SW 1271 (cell line): ENCODE data around the gene METRN.
A peak's percentile ranks its signal among the peaks of the same experiment; 100 is the strongest.
"Not testable (repeated sequence)": the region's sequence is repeated elsewhere in the genome, so short reads cannot be mapped to it uniquely, and the experiment has no call there.

ENCODE experiments used
- DNase-seq, 2 experiments: peaks; one replicate each; lab custom pipeline; 2025; lab: John Stamatoyannopoulos, UW

METRN gene

DNA sequence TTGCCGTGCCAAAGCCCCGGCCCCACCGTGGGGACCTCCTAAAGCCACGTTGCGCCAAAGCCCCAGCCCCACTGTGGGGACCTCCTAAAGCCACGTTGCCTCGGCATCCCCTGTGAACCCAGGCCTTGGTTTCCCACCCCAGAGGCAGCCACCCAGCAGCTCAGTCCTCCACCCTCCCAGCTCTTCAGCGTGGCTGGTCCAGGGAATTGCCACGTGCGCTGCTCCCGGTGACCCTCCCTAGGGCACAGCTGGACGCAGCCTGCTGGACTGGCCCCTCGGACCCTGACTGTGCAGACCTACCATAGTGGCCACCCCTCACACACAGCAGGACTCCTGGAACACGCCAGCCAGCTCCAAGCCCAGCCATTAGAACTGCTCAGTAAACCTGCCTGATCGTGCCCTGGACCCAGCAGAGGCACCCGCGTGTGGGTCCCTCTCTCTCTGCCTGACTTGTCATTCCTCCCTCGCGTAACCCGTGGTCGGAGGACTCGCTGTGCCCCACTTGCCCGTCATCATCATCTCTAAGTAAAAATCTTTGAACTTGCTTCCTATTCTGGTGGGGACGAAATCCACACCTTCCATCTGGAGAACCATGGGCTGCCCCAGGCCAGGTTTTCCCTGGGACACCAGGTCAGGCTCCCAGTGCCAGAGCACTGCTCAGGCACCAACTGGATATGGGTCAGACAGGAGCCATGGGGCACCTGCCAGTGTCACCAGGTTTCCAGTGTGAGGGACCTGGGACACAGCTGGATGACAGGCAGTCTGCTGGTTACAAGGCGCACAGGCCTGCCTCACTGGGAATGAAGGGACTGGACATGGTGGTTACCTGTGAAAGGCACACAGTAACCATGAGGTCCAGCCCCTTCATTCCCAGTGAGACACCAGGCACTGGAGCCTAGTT lies 20.3 kb downstream of the METRN start:
- DNase-seq = no peak

DNA sequence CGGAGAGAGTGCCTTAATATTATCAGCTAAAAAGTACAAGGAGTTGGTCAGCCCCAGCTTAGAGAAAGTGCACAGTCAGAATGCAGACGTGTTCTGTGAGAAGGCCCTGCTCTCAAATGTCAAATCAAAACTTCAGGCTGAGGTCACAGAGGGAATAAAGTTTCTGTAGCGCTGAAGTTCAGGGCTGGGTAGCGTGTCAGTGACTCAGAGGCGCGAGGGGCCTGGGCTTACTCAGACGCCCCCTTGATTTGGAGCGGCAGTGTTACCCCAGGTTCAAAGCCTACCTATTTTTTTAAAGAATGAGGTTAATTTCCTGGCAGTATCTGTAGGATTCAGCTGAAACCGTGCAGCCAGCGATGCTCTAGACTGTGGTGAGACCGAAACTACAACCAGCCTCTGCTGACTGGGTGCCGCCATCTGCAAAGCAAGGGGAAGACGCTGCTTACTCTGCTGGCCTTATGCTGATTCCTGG lies 21.1 kb downstream of the METRN start:
- DNase-seq = no peak

DNA sequence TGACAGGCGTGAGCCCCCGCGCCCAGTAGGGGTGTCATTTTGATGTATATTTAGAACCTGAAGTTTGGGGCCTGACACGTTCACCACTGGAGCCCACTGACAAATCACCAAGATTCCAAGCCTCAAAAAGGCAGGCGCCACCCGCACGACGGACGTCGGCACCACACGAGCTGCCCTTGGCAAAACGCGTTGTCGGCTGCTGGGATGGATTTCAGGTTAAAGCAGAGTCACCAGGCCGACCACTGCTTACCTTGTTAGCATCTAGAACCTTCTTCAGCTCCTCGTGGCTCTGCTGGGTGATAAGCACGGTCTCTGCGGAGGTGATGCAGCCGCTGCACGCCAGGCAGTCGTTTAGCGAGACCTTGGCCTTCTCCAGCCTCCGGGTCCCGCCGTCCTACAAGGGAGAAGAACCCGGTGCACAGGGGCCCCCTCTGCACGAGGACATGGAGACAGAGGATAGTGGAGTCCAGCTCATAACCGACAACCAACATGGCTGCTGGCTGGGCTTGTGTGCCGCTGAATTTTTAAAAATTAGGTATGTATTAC lies 22.1 kb downstream of the METRN start:
- no peak for DNase-seq

DNA sequence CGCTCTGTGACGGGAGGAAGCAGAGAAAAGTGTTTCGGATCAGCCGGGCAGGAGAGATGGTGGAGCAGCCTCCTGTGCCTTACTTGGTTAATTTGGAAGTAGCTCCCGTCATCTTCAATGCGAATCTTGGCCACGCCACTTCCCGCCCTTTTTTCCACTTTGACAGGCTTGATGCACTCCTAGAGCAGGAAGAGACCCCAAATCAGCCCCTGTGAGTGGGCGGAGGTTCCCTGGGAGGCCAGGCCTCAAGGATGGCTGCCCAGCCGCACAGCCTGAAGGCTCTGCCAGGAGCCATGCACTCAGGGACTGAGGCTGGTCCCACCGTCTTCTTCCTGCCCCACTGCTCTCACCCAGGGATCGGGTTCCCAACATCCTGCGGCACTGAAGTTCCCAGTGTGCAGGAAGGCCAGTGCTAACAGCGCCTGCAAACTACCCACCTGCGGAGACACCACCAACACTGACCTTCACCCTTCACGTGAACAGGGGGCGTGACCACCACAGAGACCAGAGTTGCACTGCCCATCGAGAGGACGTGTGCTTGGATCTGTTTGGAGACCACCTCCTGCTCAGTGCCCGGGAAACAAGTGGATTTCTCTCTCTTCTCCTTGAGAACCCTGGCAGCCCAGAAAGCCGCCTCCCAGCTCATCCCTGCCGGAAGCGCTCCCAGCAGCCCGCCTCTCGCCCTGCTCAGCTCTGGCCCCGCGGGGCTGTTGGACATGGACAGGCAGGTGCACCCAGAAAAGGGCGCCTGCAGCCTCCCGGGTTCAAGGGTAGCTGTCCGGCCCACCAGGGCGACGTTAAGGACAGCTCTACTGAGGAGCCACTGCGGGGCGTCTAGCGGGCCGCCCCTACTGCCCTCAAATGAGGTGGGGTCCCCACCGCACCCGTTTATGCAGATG lies 24.9 kb downstream of the METRN start:
- no peak for DNase-seq

DNA sequence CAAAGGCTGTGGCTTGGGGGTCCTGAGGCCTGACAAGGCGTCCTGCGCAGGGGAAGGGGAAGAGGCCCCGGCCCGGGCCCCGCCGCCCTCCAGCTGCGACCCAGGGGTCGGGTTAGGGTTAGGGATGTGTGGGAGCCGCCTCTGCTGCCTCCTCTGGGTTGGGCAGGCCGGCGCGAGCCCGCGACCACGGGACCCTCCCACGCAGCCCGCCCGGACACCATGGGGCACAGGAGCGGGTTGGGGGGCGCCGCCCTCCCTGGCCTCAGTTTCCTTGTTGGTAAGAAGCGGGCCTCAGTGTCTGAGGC lies 25.5 kb downstream of the METRN start:
- no peak for DNase-seq

DNA sequence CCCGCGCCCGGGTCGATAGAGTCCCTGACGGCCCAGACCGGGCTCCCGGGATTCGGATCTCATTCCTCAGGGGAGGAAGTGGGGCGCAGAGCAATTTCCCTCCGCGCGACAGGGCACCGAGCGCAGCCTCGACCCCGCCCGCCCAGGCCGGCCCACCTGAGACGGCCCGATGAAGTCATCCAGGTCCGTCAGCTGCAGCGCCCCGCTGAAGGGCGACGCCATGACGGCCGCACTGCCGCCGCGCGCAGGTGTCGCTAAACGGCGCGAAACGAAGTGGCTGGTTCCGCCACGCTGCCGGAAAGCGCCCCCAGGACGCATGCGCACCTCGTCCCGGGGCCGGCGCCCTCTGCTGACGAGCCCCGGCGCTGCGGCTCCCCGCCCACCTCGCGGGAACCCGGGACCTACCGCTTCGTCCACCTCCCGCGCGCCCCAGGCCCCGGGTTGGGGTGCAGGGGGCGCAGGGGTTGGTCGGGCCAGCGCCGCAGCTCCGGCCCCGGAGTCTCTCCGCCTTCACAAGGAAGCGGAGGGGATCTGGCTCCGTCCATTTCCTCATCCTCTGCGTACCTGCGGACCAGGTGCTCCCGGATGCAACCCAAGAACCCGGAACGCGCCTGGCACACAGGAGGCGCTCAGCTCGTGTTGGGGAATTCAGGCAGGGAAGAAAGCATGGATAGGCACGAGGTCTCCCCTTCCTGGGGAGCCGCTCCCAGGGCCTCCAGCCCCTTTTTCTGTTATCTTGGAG lies 26.0 kb downstream of the METRN start, which contains the start of gene CIAO3:
Gene CIAO3, minus strand, starts transcription at position 234 of the 742 bp plus-strand sequence. Its CDS starts 12 bp downstream, at position 222.
- DNase-seq = peak; percentile 37 to 55

DNA sequence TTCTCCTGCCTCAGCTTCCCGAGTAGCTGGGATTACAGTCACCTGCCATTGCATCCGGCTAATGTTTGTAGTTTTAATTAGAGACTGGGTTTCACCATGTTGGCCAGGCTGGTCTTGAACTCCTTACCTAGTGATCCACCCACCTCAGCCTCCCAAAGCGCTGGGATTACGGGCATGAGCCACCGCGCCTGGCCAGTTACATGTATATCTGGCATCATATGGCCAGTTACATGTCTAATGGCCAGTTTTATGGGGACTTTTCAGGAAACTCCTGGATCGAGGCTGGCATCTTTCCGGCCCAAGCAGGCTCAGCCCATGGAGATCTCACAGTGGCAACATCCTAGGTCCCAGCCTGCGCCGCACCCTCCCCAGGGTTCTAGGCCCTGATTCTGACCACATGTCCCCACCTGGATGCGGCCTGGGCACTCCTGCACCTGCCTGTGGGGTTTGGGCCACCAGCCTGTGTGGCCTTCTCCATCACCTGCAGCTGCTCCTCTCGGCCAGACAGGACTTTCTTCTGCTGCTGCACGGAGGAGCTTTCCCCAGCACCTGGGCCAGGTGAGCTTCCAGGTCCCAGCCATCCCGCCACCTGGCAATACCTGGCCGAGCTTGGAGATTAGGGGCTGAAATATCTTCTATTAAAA lies 27.2 kb downstream of the METRN start:
- no peak for DNase-seq

DNA sequence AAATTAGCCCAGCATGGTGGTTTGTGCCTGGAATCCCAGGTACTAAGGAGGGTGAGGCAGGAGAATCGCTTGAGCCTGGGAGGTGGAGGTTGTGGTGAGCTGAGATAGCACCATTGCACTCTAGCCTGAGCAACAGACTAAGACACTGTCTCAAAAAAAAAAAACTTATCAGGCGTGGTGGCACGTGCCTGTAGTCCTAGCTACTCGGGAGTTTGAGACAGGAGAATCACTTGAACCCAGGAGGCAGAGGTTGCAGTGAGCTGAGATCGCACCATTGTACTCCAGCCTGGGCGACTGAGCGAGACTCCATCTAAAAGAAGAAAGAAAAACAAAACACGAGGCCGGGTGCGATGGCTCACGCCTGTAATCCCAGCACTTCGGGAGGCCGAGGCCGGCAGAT lies 28.0 kb downstream of the METRN start:
- not testable (repeated sequence) for DNase-seq

DNA sequence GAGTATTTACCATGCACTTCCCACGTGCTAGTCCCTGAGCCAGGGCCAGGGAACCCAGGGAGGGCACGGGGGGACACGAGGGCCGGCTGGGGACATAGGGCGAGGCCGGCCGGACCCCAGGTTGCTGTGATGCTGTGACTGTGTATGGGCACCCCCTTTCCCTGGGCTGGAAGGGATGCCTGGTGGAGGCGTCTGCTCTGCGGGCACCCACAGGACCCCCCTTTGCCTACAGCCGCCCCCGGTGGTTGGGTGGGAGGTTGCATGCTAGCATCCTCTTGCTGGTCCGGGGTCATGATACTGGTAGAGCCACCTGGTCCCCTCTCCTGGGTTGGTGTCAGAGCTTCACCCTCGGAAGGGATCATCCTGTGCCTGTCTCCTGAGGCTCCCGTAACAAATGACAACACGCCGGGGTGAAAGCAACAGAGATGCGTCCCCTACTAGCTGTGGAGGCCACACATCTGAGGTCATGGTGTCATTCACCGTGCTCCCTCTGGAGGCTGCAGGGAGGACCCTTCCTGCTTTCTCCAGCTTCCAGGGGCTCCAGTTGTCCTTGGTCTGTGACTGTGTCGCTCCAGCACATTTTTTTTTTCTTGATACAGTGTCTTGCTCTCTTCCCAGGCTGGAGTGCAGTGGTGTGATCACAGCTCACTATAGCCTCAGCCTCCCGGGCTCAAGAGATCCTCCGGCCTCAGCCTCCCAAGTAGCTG lies 29.0 kb downstream of the METRN start:
- no peak for DNase-seq

DNA sequence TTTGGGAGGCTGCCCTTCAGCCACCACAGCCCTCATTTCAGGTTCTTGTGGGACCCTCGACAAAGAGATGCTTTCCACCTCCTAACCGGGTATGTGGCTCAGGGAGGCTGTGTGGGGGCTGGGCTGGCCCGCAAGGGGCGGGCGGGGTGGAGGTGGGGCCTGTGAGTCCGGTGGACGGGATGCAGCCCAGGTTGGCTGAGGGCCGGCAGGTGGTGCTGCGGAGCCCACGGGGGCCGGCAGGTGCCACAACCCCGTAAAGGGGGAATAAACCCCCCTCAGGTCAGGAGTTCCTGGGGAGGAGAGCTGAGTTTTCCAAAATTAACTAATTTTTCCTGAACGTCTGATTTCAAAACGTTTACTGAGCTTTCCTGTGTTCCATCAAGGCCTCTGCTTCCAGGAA lies 30.8 kb downstream of the METRN start:
- DNase-seq = no peak

DNA sequence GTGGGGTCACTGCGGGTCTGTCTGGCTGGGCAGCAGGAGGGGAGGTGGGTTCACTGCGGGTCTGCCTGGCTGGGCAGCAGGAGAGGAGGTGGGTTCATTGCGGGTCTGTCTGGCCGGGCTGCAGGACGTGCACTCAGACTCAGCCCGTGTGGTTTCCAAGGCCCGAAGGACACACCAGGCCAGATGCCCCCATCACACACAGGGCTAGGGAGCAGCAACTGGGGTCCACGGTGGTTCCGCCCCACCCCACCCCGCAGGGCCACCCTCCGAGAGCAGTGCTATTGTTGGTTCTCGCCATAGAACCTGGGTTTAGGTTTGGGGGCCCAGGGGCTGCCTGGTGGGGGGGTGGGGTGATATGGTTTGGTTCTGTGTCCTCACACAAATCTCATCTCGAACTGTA lies 31.7 kb downstream of the METRN start:
- no peak for DNase-seq

DNA sequence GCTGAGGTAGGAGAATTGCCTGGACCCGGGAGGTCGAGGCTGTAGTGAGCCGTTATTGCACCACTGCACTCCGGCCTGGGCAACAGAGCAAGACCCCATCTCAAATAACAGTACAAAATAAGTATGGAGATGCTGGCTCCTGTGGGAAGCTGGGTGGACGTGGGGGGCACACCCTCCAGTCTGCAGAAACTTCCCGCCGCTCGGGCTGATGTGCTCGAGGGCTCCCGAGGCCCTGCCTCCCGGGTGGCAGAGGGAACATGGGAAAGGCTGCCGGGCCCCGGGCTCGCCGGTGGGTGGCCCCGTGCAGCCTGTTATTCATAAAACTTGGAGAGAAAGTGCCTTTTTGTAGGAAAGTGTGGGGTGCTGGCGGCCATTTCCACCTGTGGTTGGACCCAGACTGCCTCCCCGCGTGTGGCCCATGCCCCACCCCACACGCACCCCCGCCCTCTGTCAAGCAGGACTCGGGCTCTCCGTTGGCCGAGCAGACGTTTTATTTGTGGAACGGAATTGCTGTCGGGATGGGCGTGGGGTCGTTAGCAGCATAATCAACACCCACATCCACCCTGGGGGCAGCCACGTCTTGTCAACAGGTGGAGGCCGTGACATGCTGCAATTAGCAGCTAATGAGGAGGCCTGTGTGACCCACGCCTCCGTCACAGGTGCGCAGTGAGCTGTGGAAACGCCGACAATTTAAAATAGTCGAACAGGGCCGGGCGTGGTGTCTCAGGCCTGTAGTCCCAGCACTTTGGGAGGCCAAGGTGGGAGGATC lies 33.2 kb downstream of the METRN start:
- DNase-seq = no peak

DNA sequence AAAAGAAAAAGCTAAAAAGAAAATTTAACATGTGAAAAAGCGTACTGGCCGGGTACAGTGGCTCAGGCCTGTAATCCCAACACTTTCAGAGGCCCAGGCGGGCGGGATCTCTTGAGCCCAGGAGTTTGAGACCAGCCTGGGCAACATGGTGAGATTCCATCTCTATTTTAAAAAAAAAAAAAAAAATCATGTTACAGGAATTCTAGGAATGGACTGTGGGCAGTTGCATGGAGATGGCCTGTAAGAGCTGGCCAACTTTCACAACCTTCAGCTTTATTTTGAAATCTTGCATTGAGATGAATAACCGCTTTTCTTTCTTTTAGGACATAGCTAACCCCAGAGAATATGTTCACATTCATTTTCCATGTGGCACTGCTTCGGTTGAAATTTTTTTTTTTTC lies 34.1 kb downstream of the METRN start:
- no peak for DNase-seq

DNA sequence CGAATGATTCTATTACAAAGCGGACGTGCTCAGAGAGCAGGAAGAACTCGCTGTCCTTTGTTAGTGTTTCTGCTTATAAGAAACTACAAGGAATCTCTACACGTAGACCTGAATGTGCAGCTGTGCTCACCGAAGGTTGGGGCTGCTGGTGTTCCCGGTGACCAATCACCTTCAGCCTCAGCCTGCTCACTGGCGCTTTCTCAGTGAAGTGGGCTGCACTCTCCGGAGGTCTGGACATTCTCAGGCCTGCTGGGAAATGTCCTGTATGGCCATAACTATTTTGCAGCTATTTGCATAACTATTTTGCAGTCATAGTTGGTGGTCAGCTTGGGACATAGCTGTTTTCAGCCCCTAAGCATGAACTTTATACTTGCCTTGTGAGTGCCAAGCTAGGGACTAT lies 35.6 kb downstream of the METRN start:
- no peak for DNase-seq

DNA sequence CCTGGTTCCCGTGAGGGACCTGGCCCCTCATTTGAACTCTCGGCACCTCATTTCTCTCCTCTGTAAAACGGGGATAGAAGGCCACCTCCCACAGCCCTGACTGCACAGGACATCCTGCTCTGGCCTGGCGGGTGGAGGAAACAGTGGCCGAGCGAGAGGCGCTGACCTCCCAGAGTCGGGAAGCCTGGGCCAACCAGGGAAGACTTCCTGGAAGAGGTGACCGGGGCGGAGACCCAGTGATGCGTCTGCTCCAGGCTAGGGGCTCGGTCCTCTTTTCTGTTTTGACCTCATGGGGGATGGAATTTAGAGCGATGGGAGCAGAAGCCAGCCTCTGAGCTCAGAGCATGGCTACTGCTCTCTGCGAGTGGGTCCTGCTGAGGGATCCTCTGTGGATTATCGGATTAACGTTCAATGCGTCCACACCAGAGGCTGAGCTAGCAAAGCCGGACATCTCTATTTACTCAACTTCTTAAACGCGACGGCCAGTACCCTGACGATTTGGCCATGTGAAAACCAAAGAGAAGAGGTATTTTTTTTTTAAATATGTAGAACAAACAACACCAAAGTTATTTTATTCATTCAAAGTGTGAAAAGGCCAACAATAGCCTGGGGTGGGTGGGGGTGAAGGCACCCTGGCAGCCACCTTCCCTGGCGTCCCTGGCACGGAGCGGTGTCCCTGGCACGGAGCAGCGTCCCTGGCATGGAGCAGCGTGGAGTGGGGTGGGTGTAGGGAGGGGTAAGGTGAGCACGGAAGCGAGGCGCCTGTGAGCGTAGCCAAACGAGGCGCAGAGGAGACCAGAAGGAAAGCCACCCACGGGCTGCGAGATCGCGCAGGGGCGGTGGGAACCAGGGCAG lies 36.5 kb downstream of the METRN start:
- DNase-seq = no peak

DNA sequence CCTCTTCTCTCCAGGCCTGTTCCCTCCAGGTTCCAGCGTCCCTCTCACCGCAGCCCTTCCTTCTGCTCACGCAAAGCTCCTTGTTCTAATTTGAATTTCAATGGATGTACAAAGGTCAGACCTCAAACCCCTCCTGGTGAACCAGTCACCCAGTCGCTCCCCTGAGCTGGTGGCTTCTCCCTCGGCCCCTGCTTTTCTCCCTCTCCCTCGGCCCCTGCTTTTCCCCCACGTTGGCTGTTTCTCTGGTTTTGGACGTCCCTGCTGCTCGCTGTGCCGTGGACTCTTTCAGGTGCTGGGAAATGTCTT lies 37.0 kb downstream of the METRN start:
- no peak for DNase-seq

DNA sequence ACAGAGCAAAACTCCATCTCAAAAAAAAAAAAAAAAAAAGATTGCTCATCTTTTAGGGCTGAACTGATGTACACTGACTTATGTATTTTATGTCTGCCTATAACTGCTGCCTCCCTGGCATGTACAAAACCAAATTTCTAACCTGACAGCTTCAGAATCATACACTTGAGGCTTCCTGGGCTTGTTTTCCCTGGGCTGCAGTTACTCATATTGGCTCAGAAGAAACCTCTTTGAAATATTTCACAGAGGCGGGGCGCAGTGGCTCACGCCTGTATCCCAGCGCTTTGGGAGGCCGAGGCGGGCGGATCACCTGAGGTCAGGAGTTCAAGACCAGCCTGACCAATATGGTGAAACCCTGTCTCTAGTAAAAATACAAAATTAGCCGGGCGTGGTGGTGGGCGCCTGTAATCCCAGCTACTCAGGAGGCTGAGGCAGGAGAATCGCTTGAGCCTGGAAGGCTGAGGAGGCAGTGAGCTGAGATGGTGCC lies 39.2 kb downstream of the METRN start:
- DNase-seq = not testable (repeated sequence)

DNA sequence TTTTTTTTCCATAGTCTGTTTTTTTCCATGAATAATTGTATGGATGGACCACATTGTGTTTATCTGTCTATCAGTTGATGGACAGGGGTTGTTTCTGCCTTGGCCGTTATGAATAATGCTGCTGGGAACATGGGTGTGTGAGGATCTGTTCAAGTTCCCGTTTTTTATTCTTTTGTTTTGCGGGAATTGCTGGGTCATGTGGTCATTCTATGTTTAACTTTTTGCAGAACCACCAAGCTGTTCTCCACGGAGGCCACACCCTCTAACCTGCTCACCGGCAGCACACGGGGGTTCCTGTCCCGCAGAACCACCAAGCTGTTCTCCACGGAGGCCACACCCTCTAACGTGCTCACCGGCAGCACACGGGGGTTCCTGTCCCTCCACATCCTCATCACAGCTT lies 39.7 kb downstream of the METRN start:
- DNase-seq = no peak

DNA sequence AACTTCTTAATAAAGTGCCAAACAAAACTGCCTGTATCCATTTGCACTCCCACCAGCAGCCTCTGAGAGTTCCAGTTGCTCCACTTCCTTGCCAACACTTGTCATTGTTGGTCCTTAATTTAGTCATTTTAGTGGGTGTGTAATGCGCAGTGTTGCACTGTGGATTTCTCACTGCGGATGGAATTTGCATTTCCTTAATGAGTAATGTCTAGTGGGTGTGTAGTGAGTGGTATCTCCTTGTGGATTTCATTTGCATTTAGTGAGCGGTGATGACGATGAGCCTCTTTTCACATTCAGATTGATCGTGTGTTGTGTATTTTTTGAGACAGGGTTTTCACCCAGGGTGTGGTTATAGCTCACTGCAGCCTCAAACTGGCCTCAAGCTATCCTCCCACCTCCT lies 41.5 kb downstream of the METRN start:
- DNase-seq = no peak
